ENCODE measurements around the gene CIBAR2.
"Not testable (repeated sequence)": the region's sequence is repeated elsewhere in the genome, so short reads cannot be mapped to it uniquely, and the experiment has no call there.

Gene CIBAR2

DNA sequence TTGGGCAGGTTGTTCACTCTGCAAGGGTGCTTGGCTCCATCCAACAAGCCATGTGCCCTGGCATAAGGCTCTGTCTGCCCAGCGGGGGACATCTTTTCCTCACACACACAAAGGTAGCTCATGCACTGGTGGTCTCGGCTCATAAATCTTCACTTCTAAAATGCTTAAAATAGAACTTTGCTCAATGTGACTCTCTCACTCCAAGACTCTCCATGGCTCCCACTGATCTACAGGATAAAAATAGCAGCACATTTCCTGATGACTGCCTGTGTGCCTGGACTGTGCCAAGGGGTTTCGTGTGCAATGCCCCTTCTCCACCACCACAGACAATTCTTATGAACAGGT, 15.1 kb upstream of the CIBAR2 start:
- DNase-seq, result peak; percentile 63

DNA sequence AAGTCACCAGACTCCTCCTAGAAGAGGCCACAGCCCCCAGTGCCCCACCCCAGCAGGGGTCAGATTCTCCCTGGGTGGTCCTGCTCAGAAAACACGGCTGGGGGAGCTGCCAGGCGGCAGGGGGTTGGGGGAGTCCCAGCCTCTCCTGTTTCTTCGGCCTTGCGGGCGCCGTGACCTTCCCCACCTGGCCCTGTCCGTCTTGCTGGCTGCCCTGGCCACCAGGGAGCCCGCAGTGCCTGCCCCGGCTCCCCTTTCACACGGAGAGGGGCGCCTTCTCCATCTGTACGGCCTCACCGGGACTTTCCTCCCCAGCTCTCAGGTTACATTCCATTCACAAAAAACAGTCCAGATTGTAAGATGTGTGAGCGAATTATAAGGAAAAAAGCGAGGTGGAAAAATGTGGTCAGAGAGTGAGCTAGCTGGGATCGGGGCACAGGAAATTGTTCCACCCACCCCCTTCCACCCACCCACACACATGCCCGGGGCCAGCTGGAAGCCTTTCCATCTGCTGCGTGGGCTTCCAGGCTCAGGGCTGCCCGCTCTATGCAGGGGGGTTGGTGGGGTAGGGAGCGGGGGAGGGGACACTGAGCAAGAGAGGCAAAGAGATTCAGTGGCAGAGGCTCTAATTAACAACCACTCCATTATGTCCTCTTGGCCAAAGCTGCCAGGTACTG, 14.6 kb upstream of the CIBAR2 start:
- peak; percentile 63 for DNase-seq

DNA sequence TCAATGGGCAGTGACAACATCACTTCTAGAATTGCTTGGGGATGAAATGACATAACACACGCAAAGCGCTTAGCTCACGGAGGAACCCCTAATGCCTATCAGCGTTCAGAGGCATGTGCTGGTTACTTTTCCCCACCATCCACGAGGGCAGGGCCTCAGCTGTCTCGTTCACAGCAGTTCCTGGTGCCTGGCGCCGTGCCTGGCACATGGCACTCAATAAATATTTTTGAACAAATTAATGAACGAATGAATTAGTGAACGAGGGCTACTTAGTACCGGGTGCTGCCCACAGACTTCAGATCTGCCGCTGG, 14.1 kb upstream of the CIBAR2 start:
- no peak for DNase-seq

DNA sequence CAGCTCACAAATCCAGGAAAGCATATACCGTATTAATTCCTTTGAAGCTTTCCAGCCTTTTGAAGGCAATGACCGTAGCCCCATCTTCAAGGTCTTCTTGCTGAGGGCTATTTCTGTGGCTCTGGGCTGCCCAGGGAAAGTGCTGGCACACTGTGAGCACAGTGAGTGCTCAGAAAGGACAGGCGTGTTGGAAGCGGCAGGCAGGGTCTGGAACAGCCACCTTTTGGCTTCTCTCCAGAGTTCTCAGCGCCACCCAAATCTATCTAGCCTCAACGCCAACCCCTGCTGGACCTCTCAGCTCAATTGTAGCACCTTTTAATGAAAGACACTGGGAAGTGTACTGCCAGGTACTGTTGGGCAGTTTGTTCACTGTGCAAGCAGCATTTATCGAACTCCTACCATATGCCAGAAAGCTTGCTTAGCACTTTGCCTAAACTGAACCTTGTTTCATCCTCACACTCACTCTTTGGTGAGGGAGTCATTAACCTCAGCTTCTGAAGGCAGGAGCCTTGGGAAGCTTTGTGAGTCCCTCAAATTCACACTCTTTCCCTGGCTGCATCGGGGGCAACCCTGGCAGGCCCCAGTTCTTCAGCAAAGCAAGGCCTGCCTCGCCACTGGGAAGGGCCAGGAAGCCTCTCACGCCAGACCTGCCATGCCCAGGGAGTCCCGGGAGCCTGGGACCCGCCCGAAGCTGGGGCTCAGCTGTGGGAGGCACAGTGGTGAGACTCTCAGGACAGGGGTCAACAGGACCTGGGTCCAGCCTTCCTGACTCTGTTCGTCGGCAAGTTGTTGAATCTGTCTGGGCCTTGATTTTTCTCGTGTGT, 13.5 kb upstream of the CIBAR2 start:
- peak; percentile 40 for DNase-seq

DNA sequence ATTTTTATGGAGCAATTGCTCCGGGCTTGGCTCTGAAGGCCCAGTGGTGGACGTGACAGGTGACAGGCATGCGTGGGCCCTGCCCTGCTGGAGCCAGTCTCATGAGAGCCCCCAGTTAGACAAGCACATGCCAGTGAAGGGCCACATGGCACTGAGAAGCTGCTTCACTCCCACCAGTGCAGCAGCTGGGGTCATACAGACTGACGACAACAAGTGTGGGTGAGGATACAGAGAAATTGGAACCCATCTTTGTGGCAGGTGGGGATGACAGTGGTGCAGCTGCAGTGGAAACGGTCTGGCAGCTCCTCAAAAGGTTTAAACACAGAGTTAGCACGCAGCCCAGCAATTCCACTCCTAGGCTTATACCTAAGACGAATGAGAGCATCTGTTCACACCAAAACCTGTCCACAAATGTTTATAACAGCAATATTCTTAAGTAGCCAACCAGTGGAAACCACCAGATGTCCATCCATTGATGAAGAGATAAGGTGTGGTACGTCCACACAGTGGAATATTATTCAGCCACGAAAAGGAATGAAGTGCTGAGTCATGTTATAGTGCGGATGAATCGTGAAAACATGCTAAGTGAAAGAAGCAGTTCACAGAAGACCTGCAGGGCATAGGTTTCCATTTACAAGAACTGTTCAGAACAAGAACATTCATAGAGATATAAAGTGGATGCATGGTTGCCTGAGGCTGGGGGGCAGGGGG, 12.5 kb upstream of the CIBAR2 start:
- no peak for DNase-seq

DNA sequence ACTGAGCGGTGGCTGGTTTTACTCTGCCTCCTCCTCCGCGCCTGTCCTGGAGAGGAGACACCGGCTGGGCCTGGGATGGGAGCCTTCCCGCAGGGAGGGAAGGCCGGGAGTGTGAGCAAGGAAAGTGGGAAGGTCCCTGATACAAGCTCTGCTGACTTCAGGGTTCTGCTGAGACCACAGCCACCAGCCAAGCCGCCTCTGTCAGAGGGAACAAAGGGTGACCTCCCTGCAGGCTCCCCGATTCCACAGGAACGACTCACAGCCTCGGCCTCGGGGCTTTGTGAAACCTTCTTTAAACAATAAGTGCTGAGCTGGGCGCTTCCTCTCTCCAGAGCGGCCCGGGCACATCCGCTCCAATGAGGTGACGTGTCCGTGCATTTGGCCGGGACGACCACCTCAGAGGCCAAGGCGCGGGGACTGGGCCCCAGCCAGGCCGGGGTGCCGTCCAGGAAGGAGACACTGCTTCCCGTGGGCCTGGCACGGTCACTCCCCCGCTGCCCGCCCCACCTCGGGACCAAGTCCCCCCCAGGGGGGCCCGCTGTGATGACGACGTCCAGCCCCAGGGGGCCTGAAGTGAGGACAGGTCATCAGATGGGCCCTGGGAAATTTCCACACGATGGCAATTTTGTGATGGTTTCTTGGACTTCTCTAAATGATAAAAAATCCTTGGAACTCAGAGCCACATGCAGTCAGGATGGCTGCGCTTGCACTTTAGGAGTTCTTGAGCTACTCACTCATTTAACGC, 11.8 kb upstream of the CIBAR2 start:
- DNase-seq, result no peak

DNA sequence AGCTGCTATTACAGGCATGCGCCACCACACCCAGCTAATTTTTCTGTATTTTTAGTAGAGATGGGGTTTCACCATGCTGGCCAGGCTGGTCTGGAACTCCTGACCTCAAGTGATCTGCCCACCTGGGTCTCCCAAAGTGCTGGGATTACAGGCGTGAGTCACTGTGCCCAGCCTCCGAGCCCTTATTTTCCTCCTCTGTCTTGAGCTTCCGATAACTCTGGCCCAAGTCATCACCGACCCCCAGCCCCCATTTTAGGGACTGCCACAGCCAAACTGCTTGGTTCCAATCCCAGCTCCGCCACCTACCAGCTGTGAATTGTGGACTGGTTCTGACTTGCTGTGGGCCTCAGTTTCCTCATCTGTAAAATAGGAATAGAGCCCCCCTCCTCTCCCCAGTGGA, 11.2 kb upstream of the CIBAR2 start:
- not testable (repeated sequence) for DNase-seq

DNA sequence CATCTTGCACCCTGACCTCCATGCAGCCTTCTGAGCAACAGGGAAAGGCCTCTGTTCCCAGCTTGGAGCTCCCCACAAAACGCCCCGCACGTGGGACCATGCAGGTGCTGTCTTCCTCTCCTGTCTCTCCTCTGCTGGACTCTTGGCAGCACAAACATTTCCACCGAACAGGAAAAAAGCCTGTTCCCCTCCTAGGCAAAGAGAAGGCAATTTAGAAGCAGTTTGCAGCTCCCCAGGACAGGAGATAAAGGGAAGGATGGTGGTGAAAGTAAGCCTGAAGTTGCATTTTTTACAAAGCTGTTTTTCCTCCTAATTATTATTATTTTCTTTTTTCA, 7.7 kb upstream of the CIBAR2 start:
- no peak for DNase-seq

DNA sequence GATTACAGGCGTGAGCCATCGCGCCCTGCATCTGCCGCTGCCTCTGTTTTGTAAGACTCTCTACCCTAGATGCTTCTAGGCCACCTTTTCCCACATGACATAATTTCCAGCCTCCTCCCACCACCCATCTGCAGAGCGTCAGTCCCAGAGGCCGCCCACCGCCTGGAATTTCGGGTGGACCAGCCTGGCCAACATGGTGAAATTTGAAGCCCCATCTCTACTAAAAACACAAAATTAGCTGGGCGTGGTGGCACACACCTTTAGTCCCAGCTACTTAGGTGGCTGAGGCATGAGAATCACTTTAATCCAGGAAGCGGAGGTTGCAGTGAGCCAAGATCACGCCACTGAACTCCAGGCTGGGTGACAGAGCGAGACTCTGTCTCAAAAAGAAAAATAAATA, 5.1 kb upstream of the CIBAR2 start:
- DNase-seq, result no peak

DNA sequence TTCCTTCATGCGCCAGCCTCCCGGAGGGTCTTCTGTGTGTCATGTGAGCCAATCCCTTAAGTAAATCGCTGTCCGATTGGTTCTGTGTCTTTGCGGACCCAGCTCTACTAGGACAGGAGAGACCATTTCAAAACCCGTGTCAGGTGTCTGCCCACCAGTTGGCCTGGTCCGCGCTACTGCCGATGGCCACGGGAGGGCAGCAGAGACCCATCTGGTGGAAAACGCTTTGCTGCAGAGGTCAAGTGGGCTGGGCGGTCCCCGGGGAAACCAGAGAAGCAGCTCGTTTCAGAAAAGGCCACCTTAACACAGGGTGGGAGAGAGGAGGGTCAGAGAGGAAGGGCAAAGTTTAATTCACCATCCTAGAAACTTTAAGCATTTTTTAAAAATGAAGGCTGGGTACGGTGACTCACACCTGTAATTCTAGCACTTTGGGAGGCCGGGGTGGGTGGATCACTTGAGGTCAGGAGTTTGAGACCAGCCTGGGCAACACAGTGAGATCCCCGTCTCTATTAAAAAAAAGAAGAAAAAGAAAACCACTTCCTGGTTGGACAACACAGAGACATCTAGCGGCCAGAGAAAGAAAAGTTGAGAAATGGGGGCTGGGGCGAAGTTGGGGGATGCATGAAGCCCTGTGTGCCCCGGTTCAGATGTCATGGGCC, 2.8 kb upstream of the CIBAR2 start:
- DNase-seq, result peak; percentile 76

DNA sequence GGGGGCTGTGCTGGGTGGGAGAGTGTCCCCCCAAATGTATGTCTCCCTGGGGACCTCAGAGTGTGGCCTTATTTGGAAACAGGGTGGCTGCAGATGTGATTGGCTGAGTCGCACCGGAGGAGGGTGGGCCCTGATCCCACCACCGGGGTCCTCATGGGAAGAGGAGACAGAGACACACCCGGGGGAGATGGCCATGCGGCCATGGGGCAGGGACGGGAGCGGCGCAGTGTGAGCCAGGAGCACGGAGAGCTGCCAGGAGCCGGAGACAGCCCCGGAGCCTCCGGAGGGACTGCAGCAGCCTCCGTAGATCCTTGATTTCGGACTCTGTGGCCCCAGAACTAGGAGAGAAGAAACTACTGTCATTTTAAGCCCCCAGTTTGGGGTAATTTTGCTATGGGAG, 1.6 kb upstream of the CIBAR2 start:
- no peak for DNase-seq

DNA sequence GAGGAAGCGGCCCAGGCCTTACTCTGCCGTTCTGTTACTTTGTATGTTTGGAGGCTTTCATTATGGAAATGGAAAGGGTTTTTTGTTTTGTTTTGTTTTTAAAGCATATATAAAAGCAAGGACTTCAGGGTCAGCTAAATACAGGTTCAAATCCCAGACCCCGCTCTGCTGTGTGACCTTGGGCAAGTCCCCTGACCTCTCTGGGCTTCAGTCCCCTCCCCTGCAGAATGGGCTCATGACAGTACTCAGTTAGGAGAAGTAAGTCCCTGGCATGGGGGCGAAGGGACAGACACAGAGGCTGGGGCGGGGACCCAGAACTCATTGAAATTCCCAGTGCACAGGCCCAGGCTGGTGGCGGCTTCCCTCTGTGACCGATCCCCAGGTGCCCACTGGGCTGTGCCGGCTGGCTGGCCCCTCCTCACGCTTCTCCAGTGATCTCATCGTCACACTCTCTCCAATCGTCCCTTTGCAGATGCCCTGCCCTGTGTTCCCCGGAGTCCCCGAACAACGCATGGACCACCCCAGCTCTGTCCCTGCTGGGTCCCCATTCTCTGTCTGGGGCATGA, 979 bp upstream of the CIBAR2 start:
- DNase-seq, result no peak

DNA sequence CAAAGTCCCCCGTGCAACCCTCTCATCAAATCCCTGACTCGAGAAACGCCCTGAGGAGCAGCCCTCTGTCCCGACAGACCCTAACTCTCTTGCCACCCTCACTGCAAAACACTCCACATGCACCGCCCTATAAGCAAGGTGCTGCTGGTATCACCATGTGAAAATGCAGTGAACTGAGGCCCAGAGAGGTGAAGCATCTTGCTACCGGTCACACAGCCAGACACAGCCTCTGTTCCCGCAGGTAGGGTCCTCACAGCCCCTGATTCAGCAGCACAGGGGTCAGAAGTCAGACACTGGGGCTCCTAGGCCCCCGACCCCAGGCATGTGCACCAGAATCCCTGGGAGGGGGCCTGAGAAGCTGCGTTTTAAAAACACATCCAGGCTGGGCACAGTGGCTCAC, 1.1 kb downstream of the CIBAR2 start:
- no peak for DNase-seq

DNA sequence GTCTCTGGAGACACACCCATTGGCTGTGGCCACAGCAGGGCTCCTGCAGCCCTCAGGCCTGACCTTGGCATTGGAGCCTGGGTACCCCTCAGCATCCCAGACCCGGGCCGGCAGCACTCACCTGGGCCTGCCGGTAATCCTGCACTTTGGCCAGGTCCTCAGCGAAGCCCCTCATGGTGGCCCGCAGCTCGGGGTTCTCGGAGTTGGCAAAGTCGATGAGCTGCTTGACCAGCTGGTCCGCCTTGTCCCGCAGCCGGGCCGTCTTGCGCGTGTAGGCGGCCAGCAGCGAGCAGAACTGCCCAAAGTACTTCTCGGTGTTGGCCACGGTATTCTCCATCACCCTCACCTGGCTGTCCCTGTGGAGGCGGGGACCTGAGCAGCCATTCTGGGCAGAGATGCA, 2.2 kb downstream of the CIBAR2 start:
- no peak for DNase-seq

DNA sequence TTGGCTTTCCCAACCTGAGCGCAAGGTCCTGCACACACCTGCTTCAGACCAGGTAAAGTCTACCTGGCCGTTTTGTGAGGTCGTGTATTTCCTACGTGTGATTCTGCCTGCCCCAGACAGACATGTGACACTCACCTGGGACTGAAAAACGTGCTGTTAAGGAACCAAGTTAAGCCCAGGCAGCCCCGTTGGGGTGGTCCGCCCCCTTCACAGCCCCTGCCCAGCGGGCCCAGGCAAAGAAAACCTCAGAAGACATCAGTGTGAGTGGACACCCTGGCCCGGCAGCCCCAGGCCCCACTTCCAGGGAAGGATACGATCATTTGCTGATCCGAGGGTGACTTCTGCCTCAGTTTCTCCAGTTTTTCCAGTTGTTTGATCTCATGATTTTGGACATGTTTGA, 4.7 kb downstream of the CIBAR2 start:
- DNase-seq, result no peak

DNA sequence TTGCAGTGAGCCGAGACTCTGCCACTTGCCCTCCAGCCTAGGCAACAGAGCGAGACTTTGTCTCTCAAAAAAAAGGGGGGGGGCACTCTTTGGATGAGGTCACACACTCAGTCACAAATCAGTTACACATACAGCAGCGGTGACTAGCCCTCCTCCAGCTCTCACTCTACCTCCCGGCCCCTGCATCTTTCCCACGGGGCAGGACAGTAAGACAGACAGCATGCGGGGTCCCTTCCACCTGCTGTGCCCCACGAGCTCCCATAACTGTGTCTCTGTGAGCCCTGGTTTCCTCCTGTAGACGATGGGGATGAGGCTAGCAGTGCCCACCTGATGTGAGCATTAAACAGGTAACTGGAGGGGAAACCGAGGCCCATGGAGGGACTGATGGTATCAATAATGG, 5.2 kb downstream of the CIBAR2 start:
- DNase-seq, result no peak

DNA sequence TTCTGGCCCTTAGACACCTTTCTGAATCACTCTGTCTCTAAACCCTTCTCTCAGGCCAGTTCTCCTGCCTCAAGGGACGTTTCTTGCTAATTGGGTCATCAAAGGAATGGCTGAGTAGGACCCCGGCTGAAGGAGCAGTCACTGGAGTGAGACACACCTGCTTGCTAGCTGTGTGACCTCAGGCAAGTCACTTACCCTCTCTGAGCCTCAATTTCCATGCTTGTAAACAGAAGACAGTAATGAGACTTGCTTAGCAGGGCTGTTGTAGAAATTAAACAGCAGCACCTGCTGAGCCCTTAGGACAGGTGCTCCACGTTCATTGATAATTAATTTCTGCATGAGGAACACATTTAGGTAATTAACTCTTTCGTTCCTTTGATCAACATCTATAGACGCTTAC, 6.8 kb downstream of the CIBAR2 start:
- no peak for DNase-seq

DNA sequence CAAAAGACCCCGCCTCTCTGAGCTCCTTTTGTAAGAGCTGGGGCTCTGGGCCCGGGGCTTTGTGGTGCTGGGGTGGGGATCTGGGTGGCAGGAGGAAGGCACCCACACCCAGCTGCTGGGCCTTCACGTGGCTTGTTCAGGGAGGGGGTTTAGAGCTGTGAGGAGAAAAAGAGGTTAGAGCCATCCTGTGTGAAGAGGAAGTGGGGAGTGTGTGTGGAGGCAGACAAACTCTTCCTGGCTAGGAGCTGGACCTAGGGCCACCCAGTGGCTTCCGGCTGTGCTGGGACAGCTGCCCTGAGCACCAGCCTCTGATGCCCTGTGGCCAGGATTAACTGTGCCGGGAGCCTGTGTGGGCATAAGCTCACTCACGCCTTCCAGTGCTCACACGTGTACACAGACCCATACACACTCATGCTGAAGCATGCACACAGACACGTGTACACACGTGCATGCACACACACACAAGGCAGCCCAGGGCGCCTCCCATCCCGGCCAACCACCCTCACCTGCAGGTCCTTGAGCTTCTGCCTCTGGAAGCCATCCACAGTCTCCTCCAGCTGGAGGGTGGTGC, 7.4 kb downstream of the CIBAR2 start:
- no peak for DNase-seq

DNA sequence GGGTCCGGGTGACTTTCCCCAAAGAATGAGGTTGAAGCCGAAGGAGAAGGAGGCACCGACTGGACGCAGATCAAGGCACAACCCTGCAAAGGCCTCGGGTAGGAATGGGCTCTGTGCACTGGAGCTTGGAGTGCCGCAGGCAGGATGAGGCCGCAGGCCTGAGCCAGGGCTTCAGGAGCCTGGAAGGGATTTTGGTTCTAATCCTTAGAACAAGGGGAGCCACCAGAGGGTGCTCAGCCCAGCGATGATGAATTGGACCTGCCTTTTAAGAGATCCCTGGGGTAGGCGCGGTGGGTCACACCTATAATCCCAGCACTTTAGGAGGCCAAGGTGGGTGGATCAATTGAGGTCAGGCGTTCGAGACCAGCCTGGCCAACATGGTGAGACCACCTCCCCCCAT, 8.1 kb downstream of the CIBAR2 start:
- DNase-seq, result no peak

DNA sequence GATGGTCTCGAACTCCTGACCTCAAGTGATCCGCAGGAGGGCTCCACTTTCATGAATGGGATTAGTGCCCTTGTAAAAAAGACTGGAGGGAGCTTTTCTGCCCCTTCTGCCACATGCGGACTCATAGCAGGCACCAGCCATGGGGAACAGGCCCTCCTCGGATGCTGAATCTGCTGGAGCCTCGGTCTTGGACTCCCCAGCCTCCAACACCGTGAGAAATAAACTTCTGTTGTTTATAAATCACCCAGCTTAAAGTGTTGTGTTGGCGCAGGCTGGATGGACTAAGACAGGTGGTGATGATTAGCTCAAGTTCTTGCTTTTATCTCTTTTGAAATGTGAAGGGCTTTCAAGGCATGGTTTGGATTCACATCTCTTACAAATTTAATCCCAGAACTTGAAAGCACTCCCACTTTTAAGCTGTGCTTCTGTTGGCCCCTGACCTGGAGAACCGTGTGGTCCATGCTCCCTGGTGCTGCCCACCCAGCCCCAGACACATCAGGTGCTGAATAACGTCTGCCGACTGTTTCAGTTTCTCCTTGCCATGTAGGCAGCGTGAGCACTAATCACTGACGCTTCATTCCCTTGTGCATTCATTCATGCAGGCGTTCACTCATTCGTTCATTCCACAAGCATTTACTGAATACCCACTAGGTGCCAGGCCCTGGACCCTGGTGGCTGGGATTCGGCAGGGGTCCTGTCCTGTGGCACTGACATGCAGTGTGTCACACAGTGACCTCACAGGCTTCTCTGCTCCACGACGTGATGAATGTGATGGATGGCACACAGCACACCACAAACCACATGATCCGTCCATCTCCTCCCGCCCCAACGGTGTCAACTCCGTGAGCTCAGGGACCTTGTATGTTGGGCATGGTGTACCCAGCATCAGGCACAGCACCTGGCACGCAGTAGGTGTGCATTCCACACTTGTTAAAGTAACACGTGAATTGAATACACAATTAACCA, 8.9 kb downstream of the CIBAR2 start:
- no peak for DNase-seq

DNA sequence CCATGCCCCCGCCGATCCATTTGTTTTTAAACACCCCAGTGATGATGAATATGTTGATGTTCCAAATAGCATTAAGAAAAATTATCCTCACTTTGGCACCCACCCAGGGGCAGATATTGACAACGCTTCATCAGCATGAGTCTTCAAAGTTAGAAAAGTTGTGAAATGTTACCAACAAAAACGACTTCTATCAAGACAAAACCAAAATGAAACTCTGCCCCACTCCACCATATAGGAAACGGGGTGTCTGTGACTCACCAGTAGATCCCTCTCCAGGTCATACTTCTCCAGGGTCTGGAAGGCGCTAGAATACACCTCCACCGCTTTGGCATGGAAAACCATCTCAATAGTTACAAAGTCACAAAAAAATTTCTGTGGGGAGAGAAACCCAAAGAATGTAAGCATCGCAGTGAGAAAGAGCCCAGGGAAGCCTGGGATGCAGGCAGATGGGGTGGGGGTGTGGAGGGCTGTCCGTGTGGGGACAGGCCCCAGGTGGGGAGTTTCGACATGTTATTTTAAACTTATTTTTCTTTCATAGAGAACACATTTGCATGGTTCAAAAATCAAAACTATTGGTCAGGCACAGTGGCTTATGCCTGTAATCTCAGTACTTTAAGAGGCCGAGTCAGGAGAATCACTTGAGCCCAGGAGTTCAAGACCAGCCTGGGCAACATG, 10.2 kb downstream of the CIBAR2 start:
- DNase-seq, result no peak

Measured in NCI-H1092 treated with DMSO at 0.1 percent for 48 hours (cell line).